ENCODE measurements around the gene LRRC49. TPM values are rescaled to one million over a fixed set of nuclear protein-coding genes. Genes with fewer than 3 reads are reported as not detected.

The LRRC49 gene
- total and polyA plus RNA-seq, 2 experiments from 2014 or later = 8.5 to 14.6 TPM

DNA sequence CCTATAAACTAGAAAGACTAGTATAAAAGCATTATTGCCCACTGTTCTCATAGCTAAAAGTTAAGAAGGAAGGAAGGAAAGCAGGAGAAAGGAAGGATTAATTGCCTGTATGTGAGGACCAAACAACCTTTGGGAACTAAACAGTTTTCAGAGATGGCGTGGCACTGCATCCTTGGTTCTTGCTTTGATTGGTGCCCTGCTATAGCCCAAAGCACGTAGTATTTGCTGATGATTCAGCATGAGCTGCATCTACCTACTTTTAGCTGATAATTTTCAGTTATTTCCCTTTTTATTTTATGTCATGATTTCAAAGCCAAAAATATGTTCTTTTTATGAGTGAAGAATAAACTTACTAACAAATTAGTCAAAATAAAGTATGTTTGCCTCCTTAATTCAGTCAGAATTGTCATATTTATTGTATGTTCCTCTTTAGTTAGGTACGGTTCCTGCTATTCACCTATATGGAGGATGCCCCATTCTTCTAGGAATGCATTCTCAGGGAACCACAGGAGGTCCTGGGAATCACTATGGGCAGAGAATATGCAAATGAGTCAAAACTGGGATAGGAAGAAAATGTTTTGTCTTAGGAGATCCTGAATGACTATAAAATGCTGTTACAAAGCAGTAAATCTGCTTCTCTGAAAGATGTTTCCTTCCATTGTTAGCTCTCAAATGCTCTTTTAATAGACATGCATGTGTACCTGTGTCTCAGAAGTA is 157.2 kb downstream of the LRRC49 start:
- H3K9me3 Mint-ChIP-seq = no peaks in the 10 kb centered on the region; the same call in 2 of the 3 replicates
- Histone ChIP-seq H3K27ac (ENCODE audit: low read depth) (no peak overlapping the region), H3K9me2 (ENCODE audit: insufficient read depth) (no peaks in the 10 kb centered on the region), H3K79me2 (replicated peaks; ENCODE audit: insufficient read depth) (no peaks in the 10 kb centered on the region), H3K27me3 (ENCODE audit: insufficient read depth) (no peaks in the 10 kb centered on the region), H2AFZ (no peak overlapping the region), H3K4me1 (ENCODE audit: insufficient read depth) (peaks cover 16% of the 10 kb centered on the region; the same call in 1 of the 2 replicates), H4K20me1 (replicated peaks; ENCODE audit: insufficient read depth) (no peaks in the 10 kb centered on the region), H3K4me2 (no peak overlapping the region), H3K36me3 (ENCODE audit: insufficient read depth) (no peaks in the 10 kb centered on the region), H3F3A (replicated peaks; ENCODE audit: low read depth) (no peaks in the 10 kb centered on the region), H3K4me3 (no peak overlapping the region)
- H3K4me1 Mint-ChIP-seq = peaks cover 18% of the 10 kb centered on the region
- TF ChIP-seq NANOG (IDR thresholded peaks at IDR 0.05; ENCODE audit: borderline replicate concordance) (no peak; the same call in 1 of the 2 replicates), ZNF114 (CRISPR knock-in tag; IDR thresholded peaks at IDR 0.05) (no peak), EZH2phosphoT487 (IDR thresholded peaks at IDR 0.05; ENCODE audit: unreplicated experiment) (no peak), STAT1 (IDR thresholded peaks at IDR 0.05; ENCODE audit: unreplicated experiment) (no peak), JUNB (IDR thresholded peaks at IDR 0.05; ENCODE audit: unreplicated experiment) (no peak), CREB1 (CRISPR knock-in tag; IDR thresholded peaks at IDR 0.05; ENCODE audit: low read depth) (no peak), ZNF331 (CRISPR knock-in tag; IDR thresholded peaks at IDR 0.05; ENCODE audit: low read depth) (no peak)
- TF ChIP-seq, protein P1, sequence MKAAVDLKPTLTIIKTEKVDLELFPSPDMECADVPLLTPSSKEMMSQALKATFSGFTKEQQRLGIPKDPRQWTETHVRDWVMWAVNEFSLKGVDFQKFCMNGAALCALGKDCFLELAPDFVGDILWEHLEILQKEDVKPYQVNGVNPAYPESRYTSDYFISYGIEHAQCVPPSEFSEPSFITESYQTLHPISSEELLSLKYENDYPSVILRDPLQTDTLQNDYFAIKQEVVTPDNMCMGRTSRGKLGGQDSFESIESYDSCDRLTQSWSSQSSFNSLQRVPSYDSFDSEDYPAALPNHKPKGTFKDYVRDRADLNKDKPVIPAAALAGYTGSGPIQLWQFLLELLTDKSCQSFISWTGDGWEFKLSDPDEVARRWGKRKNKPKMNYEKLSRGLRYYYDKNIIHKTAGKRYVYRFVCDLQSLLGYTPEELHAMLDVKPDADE (IDR thresholded peaks at IDR 0.05) = no peak
- TF ChIP-seq, protein P2, sequence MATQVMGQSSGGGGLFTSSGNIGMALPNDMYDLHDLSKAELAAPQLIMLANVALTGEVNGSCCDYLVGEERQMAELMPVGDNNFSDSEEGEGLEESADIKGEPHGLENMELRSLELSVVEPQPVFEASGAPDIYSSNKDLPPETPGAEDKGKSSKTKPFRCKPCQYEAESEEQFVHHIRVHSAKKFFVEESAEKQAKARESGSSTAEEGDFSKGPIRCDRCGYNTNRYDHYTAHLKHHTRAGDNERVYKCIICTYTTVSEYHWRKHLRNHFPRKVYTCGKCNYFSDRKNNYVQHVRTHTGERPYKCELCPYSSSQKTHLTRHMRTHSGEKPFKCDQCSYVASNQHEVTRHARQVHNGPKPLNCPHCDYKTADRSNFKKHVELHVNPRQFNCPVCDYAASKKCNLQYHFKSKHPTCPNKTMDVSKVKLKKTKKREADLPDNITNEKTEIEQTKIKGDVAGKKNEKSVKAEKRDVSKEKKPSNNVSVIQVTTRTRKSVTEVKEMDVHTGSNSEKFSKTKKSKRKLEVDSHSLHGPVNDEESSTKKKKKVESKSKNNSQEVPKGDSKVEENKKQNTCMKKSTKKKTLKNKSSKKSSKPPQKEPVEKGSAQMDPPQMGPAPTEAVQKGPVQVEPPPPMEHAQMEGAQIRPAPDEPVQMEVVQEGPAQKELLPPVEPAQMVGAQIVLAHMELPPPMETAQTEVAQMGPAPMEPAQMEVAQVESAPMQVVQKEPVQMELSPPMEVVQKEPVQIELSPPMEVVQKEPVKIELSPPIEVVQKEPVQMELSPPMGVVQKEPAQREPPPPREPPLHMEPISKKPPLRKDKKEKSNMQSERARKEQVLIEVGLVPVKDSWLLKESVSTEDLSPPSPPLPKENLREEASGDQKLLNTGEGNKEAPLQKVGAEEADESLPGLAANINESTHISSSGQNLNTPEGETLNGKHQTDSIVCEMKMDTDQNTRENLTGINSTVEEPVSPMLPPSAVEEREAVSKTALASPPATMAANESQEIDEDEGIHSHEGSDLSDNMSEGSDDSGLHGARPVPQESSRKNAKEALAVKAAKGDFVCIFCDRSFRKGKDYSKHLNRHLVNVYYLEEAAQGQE (IDR thresholded peaks at IDR 0.05; ENCODE audit: unreplicated experiment) = no peak
- TF ChIP-seq, protein P3, sequence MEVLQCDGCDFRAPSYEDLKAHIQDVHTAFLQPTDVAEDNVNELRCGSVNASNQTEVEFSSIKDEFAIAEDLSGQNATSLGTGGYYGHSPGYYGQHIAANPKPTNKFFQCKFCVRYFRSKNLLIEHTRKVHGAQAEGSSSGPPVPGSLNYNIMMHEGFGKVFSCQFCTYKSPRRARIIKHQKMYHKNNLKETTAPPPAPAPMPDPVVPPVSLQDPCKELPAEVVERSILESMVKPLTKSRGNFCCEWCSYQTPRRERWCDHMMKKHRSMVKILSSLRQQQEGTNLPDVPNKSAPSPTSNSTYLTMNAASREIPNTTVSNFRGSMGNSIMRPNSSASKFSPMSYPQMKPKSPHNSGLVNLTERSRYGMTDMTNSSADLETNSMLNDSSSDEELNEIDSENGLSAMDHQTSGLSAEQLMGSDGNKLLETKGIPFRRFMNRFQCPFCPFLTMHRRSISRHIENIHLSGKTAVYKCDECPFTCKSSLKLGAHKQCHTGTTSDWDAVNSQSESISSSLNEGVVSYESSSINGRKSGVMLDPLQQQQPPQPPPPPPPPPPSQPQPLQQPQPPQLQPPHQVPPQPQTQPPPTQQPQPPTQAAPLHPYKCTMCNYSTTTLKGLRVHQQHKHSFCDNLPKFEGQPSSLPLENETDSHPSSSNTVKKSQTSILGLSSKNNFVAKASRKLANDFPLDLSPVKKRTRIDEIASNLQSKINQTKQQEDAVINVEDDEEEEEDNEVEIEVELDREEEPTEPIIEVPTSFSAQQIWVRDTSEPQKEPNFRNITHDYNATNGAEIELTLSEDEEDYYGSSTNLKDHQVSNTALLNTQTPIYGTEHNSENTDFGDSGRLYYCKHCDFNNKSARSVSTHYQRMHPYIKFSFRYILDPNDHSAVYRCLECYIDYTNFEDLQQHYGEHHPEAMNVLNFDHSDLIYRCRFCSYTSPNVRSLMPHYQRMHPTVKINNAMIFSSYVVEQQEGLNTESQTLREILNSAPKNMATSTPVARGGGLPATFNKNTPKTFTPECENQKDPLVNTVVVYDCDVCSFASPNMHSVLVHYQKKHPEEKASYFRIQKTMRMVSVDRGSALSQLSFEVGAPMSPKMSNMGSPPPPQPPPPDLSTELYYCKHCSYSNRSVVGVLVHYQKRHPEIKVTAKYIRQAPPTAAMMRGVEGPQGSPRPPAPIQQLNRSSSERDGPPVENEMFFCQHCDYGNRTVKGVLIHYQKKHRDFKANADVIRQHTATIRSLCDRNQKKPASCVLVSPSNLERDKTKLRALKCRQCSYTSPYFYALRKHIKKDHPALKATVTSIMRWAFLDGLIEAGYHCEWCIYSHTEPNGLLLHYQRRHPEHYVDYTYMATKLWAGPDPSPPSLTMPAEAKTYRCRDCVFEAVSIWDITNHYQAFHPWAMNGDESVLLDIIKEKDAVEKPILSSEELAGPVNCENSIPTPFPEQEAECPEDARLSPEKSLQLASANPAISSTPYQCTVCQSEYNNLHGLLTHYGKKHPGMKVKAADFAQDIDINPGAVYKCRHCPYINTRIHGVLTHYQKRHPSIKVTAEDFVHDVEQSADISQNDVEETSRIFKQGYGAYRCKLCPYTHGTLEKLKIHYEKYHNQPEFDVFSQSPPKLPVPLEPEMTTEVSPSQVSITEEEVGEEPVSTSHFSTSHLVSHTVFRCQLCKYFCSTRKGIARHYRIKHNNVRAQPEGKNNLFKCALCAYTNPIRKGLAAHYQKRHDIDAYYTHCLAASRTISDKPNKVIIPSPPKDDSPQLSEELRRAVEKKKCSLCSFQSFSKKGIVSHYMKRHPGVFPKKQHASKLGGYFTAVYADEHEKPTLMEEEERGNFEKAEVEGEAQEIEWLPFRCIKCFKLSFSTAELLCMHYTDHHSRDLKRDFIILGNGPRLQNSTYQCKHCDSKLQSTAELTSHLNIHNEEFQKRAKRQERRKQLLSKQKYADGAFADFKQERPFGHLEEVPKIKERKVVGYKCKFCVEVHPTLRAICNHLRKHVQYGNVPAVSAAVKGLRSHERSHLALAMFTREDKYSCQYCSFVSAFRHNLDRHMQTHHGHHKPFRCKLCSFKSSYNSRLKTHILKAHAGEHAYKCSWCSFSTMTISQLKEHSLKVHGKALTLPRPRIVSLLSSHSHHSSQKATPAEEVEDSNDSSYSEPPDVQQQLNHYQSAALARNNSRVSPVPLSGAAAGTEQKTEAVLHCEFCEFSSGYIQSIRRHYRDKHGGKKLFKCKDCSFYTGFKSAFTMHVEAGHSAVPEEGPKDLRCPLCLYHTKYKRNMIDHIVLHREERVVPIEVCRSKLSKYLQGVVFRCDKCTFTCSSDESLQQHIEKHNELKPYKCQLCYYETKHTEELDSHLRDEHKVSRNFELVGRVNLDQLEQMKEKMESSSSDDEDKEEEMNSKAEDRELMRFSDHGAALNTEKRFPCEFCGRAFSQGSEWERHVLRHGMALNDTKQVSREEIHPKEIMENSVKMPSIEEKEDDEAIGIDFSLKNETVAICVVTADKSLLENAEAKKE (CRISPR knock-in tag; IDR thresholded peaks at IDR 0.05) = no peak
- TF ChIP-seq, protein P4, sequence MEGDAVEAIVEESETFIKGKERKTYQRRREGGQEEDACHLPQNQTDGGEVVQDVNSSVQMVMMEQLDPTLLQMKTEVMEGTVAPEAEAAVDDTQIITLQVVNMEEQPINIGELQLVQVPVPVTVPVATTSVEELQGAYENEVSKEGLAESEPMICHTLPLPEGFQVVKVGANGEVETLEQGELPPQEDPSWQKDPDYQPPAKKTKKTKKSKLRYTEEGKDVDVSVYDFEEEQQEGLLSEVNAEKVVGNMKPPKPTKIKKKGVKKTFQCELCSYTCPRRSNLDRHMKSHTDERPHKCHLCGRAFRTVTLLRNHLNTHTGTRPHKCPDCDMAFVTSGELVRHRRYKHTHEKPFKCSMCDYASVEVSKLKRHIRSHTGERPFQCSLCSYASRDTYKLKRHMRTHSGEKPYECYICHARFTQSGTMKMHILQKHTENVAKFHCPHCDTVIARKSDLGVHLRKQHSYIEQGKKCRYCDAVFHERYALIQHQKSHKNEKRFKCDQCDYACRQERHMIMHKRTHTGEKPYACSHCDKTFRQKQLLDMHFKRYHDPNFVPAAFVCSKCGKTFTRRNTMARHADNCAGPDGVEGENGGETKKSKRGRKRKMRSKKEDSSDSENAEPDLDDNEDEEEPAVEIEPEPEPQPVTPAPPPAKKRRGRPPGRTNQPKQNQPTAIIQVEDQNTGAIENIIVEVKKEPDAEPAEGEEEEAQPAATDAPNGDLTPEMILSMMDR (conservative IDR thresholded peaks at IDR 0.05; ENCODE audit: low read depth in 2 of 2) = no peak
- ATAC-seq (peak; percentile 95), DNase-seq (ENCODE audit: low spot score) (peak; percentile 83)
- peaks cover 3% of the 10 kb centered on the region; the same call in 1 of the 3 replicates for H3K36me3 Mint-ChIP-seq (ENCODE audit: low read depth)
- peak overlapping the region; percentile 33; the same call in 1 of the 2 replicates for H3K27ac Mint-ChIP-seq
- no peaks in the 10 kb centered on the region for H3K27me3 Mint-ChIP-seq (ENCODE audit: insufficient read depth, low read depth, poor library complexity)
- no peak overlapping the region for H3K4me3 Mint-ChIP-seq

All from GM23338 (cell line).